Ishikawa (cell line): ENCODE results near the gene NOSTRIN.
A peak's percentile ranks its signal among the peaks of the same experiment; 100 is the strongest.

Experiments used
- CEBPB ChIP-seq: IDR thresholded peaks from 2 replicates; pipeline ENCODE4 v1.6.1; 2012
- CREB1 ChIP-seq: IDR thresholded peaks from 2 replicates; pipeline ENCODE4 v1.6.1; 2012; ENCODE audit warnings: low read depth
- EGR1 ChIP-seq: IDR thresholded peaks from 2 replicates; pipeline ENCODE4 v1.6.1; 2012
- EP300 ChIP-seq: IDR thresholded peaks from 2 replicates; pipeline ENCODE4 v1.6.1; 2012; ENCODE audit warnings: borderline replicate concordance
- FOXM1 ChIP-seq: IDR thresholded peaks from 2 replicates; pipeline ENCODE4 v1.6.1; 2012; ENCODE audit warnings: low read depth, borderline replicate concordance
- NFIC ChIP-seq: IDR thresholded peaks from 2 replicates; pipeline ENCODE4 v1.6.1; 2012
- RAD21 ChIP-seq: IDR thresholded peaks from 2 replicates; pipeline ENCODE4 v1.6.1; 2012; ENCODE audit warnings: low read depth
- TAF1 ChIP-seq: IDR thresholded peaks from 2 replicates; pipeline ENCODE4 v1.6.1; 2012; ENCODE audit warnings: low read depth, mild to moderate bottlenecking
- TCF12 ChIP-seq: IDR thresholded peaks from 2 replicates; pipeline ENCODE4 v1.6.1; 2012; ENCODE audit warnings: low read depth
- TEAD4 ChIP-seq: IDR thresholded peaks from 2 replicates; pipeline ENCODE4 v1.6.1; 2012
- YY1 ChIP-seq: IDR thresholded peaks from 2 replicates; pipeline ENCODE4 v1.6.1; 2012; ENCODE audit warnings: low read depth
- ZBTB7A ChIP-seq: IDR thresholded peaks from 2 replicates; pipeline ENCODE4 v1.6.1; 2012; ENCODE audit warnings: low read depth
- TF ChIP-seq, protein P1 (sequence below): IDR thresholded peaks from 2 replicates; pipeline ENCODE4 v1.6.1; 2012
- TF ChIP-seq, protein P2 (sequence below): IDR thresholded peaks from 2 replicates; pipeline ENCODE4 v1.6.1; 2012
- TF ChIP-seq, protein P3 (sequence below): IDR thresholded peaks from 2 replicates; pipeline ENCODE4 v1.6.1; 2012; ENCODE audit warnings: low read depth, mild to moderate bottlenecking

The NOSTRIN gene

DNA sequence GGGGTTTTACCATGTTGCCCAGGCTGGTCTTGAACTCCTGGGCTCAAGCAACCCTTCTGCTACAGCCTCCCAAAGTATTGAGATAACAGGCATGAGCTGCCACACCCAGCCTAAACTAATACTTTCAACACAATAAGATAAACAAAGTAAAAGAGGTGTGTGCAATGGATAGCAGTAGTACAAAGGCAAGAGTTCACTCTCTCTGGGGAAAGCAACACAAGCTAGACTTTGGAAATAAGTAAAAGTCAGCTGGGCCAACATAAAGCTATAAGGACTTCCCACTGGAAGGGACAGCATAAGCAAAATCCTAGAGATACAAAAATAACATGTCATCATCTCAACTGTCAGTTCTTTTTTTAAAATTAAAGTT is 5.2 kb upstream of the NOSTRIN start:
- no peak for TF ChIP-seq YY1

DNA sequence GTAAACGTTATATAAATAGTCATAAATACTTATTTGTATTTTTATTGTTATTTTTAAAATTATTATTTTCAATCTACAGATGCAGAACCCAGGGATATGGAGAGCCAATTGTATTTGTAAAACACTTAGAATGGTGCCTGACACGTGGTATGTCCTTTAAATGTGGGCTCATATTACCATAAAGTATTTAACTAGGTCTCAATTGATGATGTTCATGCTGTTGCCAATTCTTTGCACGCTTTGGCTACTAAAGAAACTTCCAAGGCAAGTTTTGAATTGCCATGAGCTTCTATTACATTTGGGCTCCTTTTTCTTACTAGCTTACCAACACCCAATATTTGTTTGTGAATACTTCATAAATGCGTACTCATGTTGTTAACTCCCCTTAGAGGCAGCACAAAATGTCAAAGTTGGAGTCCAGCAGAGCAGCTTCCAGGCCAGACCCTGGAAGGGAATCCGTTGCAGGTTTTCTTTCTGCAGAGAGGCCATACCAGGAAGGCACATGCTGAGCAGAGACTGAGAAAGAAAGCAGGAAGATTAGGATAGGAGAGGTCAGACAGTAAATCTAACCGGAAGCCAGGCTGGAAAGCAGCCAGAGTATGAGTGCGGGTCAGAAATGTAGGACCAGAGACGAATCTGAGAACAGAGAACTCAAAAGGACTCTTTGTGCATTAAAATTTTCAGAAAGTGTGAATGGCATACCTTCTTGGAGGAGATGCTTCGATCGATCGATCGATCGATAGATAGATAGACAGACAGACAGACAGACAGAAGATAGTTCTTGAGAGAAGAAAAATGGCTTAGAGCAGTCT is 4.2 kb upstream of the NOSTRIN start:
- TF ChIP-seq YY1, result no peak
- TF ChIP-seq TCF12, result no peak
- TF ChIP-seq ZBTB7A, result no peak
- 0 out of 2 replicates have a peak, but pooled peaks have one; percentile 6 for TF ChIP-seq NFIC
- TF ChIP-seq, protein P1, sequence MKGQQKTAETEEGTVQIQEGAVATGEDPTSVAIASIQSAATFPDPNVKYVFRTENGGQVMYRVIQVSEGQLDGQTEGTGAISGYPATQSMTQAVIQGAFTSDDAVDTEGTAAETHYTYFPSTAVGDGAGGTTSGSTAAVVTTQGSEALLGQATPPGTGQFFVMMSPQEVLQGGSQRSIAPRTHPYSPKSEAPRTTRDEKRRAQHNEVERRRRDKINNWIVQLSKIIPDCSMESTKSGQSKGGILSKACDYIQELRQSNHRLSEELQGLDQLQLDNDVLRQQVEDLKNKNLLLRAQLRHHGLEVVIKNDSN, result no peak

DNA sequence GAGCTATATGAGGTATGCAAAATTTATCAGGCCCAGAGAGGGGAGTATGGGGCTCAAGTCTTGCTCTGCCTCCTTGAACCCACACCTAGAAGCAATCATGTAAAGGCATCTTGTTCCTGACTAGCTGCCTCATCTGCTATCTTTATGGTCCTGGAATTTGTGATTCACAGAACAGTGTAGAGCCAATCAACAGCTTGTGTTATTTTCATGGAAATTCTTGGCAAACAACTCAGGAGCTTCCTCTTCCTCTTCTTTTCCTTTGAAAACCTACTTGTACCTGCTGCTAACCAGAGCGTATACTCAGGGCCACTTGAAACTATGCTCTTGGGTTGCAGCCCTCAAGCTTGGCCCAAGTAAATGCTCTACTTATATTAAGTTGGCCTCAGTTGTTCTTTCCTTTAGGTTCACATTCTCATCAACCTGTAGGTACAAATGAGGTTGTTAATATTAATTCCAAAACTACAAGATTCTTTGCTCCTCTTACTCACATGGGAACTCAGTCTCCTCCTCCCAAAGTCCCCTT is 3.5 kb upstream of the NOSTRIN start:
- TF ChIP-seq CEBPB, result no peak
- TF ChIP-seq TEAD4, result no peak
- TF ChIP-seq TAF1, result no peak
- TF ChIP-seq YY1, result no peak
- TF ChIP-seq, protein P2, sequence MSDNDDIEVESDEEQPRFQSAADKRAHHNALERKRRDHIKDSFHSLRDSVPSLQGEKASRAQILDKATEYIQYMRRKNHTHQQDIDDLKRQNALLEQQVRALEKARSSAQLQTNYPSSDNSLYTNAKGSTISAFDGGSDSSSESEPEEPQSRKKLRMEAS, result no peak
- no peak for TF ChIP-seq EP300
- TF ChIP-seq FOXM1, result no peak
- no peak for TF ChIP-seq RAD21
- TF ChIP-seq ZBTB7A, result no peak
- TF ChIP-seq EGR1, result no peak
- TF ChIP-seq NFIC, result no peak
- TF ChIP-seq CREB1, result no peak
- no peak for TF ChIP-seq TCF12
- TF ChIP-seq, protein P3, sequence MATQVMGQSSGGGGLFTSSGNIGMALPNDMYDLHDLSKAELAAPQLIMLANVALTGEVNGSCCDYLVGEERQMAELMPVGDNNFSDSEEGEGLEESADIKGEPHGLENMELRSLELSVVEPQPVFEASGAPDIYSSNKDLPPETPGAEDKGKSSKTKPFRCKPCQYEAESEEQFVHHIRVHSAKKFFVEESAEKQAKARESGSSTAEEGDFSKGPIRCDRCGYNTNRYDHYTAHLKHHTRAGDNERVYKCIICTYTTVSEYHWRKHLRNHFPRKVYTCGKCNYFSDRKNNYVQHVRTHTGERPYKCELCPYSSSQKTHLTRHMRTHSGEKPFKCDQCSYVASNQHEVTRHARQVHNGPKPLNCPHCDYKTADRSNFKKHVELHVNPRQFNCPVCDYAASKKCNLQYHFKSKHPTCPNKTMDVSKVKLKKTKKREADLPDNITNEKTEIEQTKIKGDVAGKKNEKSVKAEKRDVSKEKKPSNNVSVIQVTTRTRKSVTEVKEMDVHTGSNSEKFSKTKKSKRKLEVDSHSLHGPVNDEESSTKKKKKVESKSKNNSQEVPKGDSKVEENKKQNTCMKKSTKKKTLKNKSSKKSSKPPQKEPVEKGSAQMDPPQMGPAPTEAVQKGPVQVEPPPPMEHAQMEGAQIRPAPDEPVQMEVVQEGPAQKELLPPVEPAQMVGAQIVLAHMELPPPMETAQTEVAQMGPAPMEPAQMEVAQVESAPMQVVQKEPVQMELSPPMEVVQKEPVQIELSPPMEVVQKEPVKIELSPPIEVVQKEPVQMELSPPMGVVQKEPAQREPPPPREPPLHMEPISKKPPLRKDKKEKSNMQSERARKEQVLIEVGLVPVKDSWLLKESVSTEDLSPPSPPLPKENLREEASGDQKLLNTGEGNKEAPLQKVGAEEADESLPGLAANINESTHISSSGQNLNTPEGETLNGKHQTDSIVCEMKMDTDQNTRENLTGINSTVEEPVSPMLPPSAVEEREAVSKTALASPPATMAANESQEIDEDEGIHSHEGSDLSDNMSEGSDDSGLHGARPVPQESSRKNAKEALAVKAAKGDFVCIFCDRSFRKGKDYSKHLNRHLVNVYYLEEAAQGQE, result no peak

DNA sequence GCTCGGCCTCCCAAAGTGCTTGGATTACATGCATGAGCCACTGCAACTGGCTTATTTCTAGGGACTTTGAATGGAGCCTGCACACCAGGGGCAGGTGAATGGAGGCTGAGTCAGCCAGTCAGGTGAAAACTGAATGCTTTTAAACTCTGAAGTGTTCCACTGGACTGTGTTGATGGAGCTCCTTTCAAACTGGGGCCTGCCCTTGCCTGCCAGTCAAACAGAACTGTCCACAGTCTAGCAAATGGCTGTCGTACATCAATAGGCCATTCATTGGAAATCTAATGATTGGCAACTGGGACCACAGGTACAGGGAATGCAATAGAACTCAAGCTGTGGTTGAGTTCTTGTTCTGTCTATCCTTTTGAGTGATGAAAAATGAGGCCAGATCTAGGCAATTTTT is 966 bp upstream of the NOSTRIN start:
- no peak for TF ChIP-seq TAF1
- TF ChIP-seq, protein P2, result no peak
- TF ChIP-seq EP300, result no peak
- TF ChIP-seq NFIC, result no peak
- no peak for TF ChIP-seq EGR1
- no peak for TF ChIP-seq CEBPB
- TF ChIP-seq CREB1, result no peak
- no peak for TF ChIP-seq YY1
- TF ChIP-seq TEAD4, result no peak
- TF ChIP-seq RAD21, result no peak
- no peak for TF ChIP-seq FOXM1
- TF ChIP-seq, protein P1, result no peak
- TF ChIP-seq, protein P3, result no peak

DNA sequence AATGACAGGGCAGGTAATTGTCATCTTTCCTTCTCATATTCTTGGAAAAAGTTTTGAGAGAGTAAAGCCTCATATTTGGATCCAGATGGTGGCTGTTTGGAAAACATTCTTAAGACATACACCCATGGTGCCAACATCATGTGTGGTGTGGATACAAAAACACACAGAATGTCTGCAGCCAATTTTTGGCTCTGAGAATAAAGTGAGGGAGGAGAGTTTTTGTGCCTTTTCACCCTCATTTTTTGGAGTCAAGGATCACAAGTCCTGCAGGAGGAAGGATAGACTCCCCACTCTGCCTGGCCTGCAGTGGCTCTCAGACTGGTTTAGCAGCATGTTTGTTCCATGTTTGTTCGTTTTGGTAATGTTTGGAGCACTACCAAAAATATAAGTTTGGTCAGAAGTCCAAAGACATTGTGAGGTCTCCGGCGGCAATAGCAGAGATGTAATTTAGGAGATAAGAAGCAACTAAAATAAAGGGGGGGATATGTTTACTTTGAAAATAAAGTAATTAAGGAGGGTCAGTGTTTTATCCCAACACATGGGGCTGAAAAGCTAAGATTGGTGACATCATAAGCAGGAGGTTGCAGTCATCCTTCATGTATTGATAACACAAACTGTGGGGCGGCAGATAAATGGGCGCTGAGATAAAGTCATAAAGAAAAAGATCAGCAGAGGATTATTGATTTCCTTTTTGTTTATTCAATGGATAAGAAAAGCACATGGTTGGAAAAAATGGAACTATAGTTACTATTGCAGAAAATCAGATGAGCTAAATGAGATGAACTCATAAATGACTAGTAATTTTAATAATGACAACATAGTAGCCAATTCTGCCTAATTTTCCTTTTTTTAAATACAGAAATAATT is 655 bp downstream of the NOSTRIN start:
- TF ChIP-seq, protein P2, result no peak
- TF ChIP-seq ZBTB7A (no peak), NFIC (no peak), TAF1 (no peak), TEAD4 (no peak), YY1 (no peak), RAD21 (no peak), TCF12 (no peak), FOXM1 (no peak), EGR1 (no peak), CEBPB (no peak), EP300 (no peak), CREB1 (no peak)
- TF ChIP-seq, protein P3, result no peak
- TF ChIP-seq, protein P1, result no peak
